ENCODE results near the gene ZFY.

Gene ZFY

DNA sequence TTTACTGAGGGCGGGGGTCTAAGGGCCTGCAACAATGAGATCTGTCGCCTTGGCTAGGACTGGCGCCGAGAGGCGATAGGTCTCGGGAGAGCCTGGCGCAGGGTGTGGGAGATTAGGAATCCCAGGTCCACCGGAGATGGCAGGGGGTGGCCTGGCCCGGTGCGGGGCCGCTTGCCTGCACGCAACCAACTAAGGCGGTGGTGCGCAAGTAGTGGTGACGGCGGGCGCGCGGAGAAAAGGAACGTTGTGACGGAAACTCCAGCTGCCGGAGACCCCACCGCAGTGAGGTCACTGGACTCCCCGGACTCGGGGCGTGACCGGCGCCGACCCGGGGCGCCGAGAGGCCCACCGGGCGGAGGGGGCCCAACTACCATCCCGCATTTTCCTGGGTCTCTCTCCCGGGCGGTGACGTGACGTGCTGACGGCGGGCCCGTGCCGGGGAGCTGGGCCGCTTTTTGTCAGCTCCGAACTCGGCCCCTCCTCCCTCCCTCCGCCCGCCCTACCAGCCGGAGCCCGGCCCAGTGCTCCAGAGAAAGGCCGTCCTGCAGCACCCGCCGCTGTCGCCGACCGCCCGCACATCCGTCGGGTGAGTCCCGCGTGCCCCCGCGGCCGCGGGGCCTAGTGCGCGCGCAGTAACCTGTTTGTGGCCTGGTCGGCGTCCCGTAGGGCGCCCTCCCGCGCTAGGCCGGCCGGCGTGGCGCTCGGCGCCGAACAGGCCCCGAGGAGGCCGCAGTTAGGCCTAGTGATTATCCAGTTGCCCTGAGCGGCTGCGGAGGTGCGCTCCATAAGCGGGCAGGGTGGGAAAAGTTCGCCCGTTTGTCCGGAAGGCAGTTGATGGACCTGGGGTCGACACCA is at the start of gene ZFY:
Gene ZFY (plus strand): TSS at position 521 of the 855 bp plus-strand sequence. CDS start 18,556 bp downstream, outside the sequence.
- Histone ChIP-seq H3K27me3 (ENCODE audit: insufficient read depth, low read length) (no peaks in the 10 kb centered on the region), H3K4me3 (ENCODE audit: low read length) (peak within 1 kb of the TSS; percentile 89), H3K9me3 (ENCODE audit: insufficient read depth, low read depth, low read length) (no peaks in the 10 kb centered on the region), H3K4me1 (ENCODE audit: insufficient read depth, low read length) (peaks cover 4% of the 10 kb centered on the region; the same call in 1 of the 2 replicates), H3K9ac (ENCODE audit: low read depth, low read length) (peak within 1 kb of the TSS; percentile 98), H3K36me3 (ENCODE audit: insufficient read depth, low read depth, low read length) (no peaks in the 10 kb centered on the region; the same call in 1 of the 2 replicates), H3K27ac (ENCODE audit: low read length) (peak within 1 kb of the TSS; percentile 94)

DNA sequence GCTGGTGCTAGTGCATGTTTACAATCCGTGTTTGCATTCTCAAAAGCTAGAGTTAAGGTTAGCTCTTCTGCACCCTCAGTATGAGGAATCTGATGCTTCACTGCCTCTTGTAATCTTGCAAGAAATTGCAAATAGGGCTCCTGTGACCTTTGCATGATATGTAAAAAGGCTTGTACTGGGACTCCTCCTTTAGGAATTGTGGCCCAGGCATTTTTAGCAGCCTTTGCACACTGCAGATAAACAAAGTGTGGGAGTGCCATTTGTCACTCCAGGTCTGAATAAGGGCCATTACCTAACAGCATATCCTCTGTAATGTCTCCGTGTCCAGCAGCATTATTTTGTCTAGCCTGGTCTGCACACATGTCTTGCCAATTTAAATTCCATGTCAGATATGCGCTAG is 49.3 kb upstream of the ZFY start:
- H3K27me3 ChIP-seq (ENCODE audit: insufficient read depth, low read length) = no peaks in the 10 kb centered on the region
- H3K9me3 ChIP-seq (ENCODE audit: insufficient read depth, low read depth, low read length) = no peaks in the 10 kb centered on the region
- peaks cover 9% of the 10 kb centered on the region; the same call in 1 of the 2 replicates for H3K4me1 ChIP-seq (ENCODE audit: insufficient read depth, low read length)
- H3K4me3 ChIP-seq (ENCODE audit: low read length) = no peak overlapping the region
- H3K36me3 ChIP-seq (ENCODE audit: insufficient read depth, low read depth, low read length) = no peaks in the 10 kb centered on the region
- no peak overlapping the region for H3K27ac ChIP-seq (ENCODE audit: low read length)
- no peak overlapping the region for H3K9ac ChIP-seq (ENCODE audit: low read depth, low read length)

DNA sequence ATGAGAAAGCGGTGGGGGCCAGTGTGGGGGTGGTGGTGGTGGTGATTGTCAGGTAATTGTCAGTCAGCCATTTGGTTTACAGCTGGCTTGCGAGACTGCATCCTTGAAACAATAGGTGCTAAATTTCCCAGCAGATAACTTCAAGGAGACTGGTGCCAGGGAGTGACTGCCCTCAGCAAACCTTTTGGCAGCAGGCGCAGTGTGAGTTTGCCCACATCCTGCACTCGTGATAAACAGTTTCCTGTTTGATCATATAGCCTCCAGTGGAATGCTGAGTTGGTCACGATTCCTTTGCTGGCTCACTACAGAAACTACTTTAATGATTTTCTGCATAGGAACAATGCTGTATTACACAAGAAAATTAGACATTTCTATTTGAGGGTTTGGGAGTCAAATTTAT is 47.8 kb upstream of the ZFY start:
- Histone ChIP-seq H3K9me3 (ENCODE audit: insufficient read depth, low read depth, low read length) (no peaks in the 10 kb centered on the region), H3K4me1 (ENCODE audit: insufficient read depth, low read length) (peaks cover 9% of the 10 kb centered on the region; the same call in 1 of the 2 replicates), H3K36me3 (ENCODE audit: insufficient read depth, low read depth, low read length) (no peaks in the 10 kb centered on the region), H3K27me3 (ENCODE audit: insufficient read depth, low read length) (no peaks in the 10 kb centered on the region), H3K4me3 (ENCODE audit: low read length) (no peak overlapping the region), H3K27ac (ENCODE audit: low read length) (no peak overlapping the region), H3K9ac (ENCODE audit: low read depth, low read length) (no peak overlapping the region)

DNA sequence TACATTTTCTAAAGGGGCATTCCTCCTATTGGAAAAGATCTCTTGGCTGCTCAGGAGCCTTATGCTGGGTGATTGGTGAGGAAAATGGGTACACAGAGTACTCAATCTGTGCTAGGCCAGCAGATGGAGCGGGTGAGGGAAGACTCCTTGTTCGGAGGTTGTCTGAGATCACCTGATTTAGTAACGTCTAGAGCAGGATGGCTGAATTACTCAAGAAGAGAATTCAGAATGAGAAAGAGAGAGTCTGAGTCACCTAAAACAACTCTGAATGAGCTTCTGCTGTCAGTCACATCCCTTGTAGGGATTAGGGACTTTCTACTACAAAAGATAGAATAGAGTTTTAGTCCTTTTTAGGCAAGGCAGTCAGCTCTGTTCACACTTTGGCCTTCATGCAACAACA is 47.2 kb upstream of the ZFY start:
- Histone ChIP-seq H3K4me1 (ENCODE audit: insufficient read depth, low read length) (peaks cover 9% of the 10 kb centered on the region; the same call in 1 of the 2 replicates), H3K9me3 (ENCODE audit: insufficient read depth, low read depth, low read length) (no peaks in the 10 kb centered on the region), H3K27me3 (ENCODE audit: insufficient read depth, low read length) (no peaks in the 10 kb centered on the region), H3K4me3 (ENCODE audit: low read length) (no peak overlapping the region), H3K9ac (ENCODE audit: low read depth, low read length) (no peak overlapping the region), H3K27ac (ENCODE audit: low read length) (no peak overlapping the region), H3K36me3 (ENCODE audit: insufficient read depth, low read depth, low read length) (no peaks in the 10 kb centered on the region)

DNA sequence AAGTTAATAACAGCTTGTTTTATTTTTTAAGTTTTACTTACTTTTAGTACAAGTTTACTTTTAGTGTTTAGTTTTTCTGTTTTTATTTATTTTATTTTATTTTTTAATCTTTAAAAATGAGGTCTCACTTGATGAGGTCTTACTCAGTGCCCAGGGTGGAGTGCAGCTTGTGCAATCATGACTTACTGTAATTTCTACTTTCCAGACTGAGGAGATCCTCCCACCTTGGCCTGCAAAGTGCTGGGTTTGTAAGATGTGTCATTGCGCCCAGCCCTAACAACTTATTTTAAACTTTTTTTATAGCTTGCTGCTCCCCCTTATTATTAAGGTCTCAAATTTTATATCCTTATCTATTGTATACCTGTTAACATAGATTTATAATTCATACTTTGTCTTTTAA is 41.7 kb upstream of the ZFY start:
- Histone ChIP-seq H3K27ac (ENCODE audit: low read length) (no peak overlapping the region), H3K9me3 (ENCODE audit: insufficient read depth, low read depth, low read length) (no peaks in the 10 kb centered on the region), H3K9ac (ENCODE audit: low read depth, low read length) (no peak overlapping the region), H3K4me3 (ENCODE audit: low read length) (no peak overlapping the region), H3K36me3 (ENCODE audit: insufficient read depth, low read depth, low read length) (no peaks in the 10 kb centered on the region), H3K27me3 (ENCODE audit: insufficient read depth, low read length) (no peaks in the 10 kb centered on the region), H3K4me1 (ENCODE audit: insufficient read depth, low read length) (peaks cover 6% of the 10 kb centered on the region; the same call in 1 of the 2 replicates)

DNA sequence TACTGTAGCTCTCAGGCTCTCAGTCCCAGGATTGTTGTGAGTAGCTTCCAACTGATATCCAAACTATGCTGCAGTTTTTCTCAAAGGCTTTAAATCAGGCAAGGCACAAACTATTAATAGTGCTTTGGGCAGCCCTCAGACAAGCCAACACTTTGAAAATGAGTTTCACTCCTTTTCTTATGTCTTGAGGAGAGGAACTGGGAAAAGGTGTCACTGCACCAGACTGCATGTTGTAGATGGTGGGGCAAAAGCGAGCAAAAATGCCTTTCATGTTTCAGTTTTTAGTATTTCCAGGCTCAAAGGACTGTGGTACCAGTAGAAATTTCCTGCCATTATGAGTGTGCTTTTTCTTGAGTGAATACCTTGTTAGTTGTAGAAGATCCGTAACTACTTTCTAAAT is 39.1 kb upstream of the ZFY start:
- H3K27me3 ChIP-seq (ENCODE audit: insufficient read depth, low read length) = no peaks in the 10 kb centered on the region
- H3K27ac ChIP-seq (ENCODE audit: low read length) = no peak overlapping the region
- no peaks in the 10 kb centered on the region for H3K36me3 ChIP-seq (ENCODE audit: insufficient read depth, low read depth, low read length)
- H3K9me3 ChIP-seq (ENCODE audit: insufficient read depth, low read depth, low read length) = no peaks in the 10 kb centered on the region
- H3K9ac ChIP-seq (ENCODE audit: low read depth, low read length) = no peak overlapping the region
- H3K4me3 ChIP-seq (ENCODE audit: low read length) = no peak overlapping the region
- H3K4me1 ChIP-seq (ENCODE audit: insufficient read depth, low read length) = peaks cover 3% of the 10 kb centered on the region; the same call in 1 of the 2 replicates

DNA sequence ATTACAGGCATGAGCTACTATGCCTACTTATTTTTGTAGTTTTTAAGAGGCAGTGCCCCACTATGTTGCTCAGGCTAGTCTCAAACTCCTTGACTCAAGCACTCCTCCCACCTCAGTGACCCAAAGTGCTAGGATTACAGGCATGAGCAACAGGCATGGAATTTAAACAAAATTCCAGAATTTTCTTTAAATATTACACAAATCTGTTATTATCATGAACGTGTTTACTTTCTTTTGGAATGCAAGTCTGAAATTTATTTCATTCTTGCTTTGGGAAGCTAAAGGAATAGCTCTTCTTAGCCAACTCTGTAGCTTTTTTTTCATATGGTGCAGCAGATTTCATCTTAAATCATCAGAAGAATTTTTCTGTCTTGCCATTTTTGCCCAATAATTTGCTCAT is 27.8 kb upstream of the ZFY start:
- H3K27me3 ChIP-seq (ENCODE audit: insufficient read depth, low read length) = no peaks in the 10 kb centered on the region

DNA sequence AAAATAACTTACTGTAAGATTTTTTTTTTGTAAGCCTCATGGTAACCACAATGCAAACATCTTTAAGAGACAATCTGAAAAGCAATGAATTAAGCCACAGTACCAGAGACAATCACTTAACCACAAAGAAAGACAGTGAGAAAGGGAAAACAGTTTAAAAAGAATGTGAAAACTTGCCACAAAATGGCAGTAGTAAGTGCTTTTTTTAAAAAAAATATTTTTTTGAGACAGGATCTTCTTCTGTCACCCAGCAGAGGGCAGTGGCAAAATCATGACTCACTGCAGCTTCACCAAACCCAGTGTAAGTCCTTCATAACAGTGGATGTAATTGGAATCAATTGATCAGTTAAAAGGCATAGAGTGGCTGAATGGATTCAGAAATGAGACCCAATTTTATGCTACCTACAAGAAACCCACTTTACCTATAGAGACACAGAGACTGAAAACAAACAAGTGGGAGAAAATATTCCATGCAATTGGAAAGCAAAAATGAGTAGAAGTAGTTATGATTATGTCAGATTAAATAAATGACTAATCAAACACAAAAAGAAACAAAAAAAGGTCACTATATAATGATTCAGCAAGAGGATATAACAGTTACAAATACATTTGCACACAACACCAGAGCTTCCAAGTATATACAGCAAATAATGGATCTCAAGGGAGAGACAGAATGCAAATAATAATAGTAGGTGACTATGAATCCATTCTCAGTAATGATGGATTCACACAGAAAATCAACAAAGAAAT is 21.9 kb upstream of the ZFY start:
- no peaks in the 10 kb centered on the region for H3K27me3 ChIP-seq (ENCODE audit: insufficient read depth, low read length)
- H3K27ac ChIP-seq (ENCODE audit: low read length) = no peak overlapping the region
- H3K9ac ChIP-seq (ENCODE audit: low read depth, low read length) = no peak overlapping the region
- no peaks in the 10 kb centered on the region; the same call in 1 of the 2 replicates for H3K4me1 ChIP-seq (ENCODE audit: insufficient read depth, low read length)
- no peaks in the 10 kb centered on the region for H3K9me3 ChIP-seq (ENCODE audit: insufficient read depth, low read depth, low read length)
- H3K36me3 ChIP-seq (ENCODE audit: insufficient read depth, low read depth, low read length) = no peaks in the 10 kb centered on the region
- no peak overlapping the region for H3K4me3 ChIP-seq (ENCODE audit: low read length)

More for the DNA sequence above, 27.8 kb upstream of the ZFY start:
- Histone ChIP-seq H3K4me3 (ENCODE audit: low read length) (no peak overlapping the region), H3K36me3 (ENCODE audit: insufficient read depth, low read depth, low read length) (no peaks in the 10 kb centered on the region), H3K9ac (ENCODE audit: low read depth, low read length) (no peak overlapping the region), H3K9me3 (ENCODE audit: insufficient read depth, low read depth, low read length) (no peaks in the 10 kb centered on the region), H3K4me1 (ENCODE audit: insufficient read depth, low read length) (no peaks in the 10 kb centered on the region; the same call in 1 of the 2 replicates), H3K27ac (ENCODE audit: low read length) (no peak overlapping the region)

DNA sequence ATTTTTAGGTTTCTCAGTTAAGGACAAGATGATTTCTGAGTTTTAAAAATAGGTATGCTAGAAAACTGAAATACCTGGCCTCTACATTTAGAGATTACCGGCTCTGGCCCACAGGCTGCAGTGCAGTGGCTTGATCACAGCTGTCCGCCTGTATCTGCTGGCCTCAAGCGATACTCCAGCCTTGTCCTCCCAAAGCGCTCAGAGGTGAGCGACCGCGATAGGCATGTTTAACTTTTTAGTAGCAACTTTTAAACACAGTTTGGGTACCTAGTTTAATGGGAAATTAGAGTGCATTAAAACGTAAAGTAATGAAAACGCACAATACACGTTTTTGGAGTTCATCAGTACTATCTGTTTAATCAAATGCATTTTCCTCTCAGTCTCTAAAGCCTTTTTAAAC is 1.1 kb upstream of the ZFY start:
- peak overlapping the region; percentile 94 for H3K27ac ChIP-seq (ENCODE audit: low read length)
- H3K4me3 ChIP-seq (ENCODE audit: low read length) = peak overlapping the region; percentile 89

DNA sequence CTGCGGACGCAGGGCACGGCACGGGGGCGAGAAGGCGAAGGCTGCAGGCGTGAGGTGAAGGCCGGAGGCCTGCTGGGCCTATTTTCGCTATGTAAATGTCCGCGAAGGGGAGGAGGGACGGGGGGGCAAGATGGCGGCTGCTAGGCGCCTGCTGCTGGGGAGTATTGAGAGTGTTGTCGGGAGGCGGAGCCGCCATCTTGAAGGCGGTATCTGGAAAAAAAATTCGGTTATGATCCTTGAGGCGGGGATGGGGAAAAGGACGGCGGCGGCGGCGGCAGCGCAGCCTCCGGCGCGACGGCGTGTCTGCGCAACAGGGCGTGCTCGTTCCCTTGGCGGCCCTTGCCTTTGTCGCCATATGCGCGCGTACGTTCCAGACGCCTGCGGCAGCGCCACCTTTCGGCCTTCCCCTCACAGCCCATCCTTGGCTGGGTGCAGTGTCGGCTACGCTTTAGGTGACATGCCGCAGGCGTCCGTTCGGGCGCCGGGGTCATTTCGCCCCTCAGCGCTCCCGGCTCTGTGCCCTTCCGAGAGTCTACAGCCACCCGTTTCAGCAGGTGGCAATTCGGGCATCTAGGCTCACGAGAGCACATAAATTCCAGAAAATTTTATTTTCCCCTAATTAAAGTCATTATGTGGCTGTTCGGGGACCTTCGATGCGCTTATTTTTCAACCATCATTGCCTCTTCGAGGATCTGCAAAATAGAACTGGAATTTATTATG is 695 bp downstream of the ZFY start:
- H3K4me3 ChIP-seq (ENCODE audit: low read length) = peak overlapping the region; percentile 89
- peak overlapping the region; percentile 98 for H3K9ac ChIP-seq (ENCODE audit: low read depth, low read length)
- peaks cover 4% of the 10 kb centered on the region; the same call in 1 of the 2 replicates for H3K4me1 ChIP-seq (ENCODE audit: insufficient read depth, low read length)

More for the DNA sequence above, 1.1 kb upstream of the ZFY start:
- no peaks in the 10 kb centered on the region for H3K27me3 ChIP-seq (ENCODE audit: insufficient read depth, low read length)
- peaks cover 4% of the 10 kb centered on the region; the same call in 1 of the 2 replicates for H3K4me1 ChIP-seq (ENCODE audit: insufficient read depth, low read length)
- H3K36me3 ChIP-seq (ENCODE audit: insufficient read depth, low read depth, low read length) = no peaks in the 10 kb centered on the region; the same call in 1 of the 2 replicates
- H3K9ac ChIP-seq (ENCODE audit: low read depth, low read length) = peak overlapping the region; percentile 98
- no peaks in the 10 kb centered on the region for H3K9me3 ChIP-seq (ENCODE audit: insufficient read depth, low read depth, low read length)

DNA sequence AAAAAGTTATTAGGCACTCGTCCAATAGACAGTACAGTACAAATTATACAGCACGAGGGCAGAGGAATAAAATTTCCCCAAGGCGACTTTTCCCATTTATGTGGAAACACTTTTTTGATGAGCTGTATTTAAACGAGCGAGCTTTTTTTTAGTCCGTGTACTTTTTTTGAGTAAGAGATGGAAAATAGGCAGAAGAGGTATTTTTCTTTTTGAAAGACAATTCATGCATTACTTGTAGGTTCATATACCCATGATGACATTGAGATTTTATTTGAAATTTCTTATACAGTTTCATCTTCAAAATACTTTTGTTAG is 1.2 kb downstream of the ZFY start:
- Histone ChIP-seq H3K9me3 (ENCODE audit: insufficient read depth, low read depth, low read length) (no peaks in the 10 kb centered on the region), H3K4me1 (ENCODE audit: insufficient read depth, low read length) (peaks cover 4% of the 10 kb centered on the region; the same call in 1 of the 2 replicates), H3K27me3 (ENCODE audit: insufficient read depth, low read length) (no peaks in the 10 kb centered on the region), H3K27ac (ENCODE audit: low read length) (no peak overlapping the region), H3K36me3 (ENCODE audit: insufficient read depth, low read depth, low read length) (no peaks in the 10 kb centered on the region; the same call in 1 of the 2 replicates), H3K4me3 (ENCODE audit: low read length) (peak overlapping the region; percentile 89), H3K9ac (ENCODE audit: low read depth, low read length) (peak overlapping the region; percentile 98; the same call in 1 of the 2 replicates)

More for the DNA sequence above, 695 bp downstream of the ZFY start:
- no peaks in the 10 kb centered on the region for H3K27me3 ChIP-seq (ENCODE audit: insufficient read depth, low read length)
- no peaks in the 10 kb centered on the region for H3K9me3 ChIP-seq (ENCODE audit: insufficient read depth, low read depth, low read length)
- H3K36me3 ChIP-seq (ENCODE audit: insufficient read depth, low read depth, low read length) = no peaks in the 10 kb centered on the region; the same call in 1 of the 2 replicates
- H3K27ac ChIP-seq (ENCODE audit: low read length) = peak overlapping the region; percentile 94
